Calu3 (cell line): Measurements from ENCODE around the gene SERPINC1. TPM values are rescaled to one million over a fixed set of nuclear protein-coding genes. Genes with fewer than 3 reads are reported as not detected.
"Not testable (repeated sequence)": the region's sequence is repeated elsewhere in the genome, so short reads cannot be mapped to it uniquely, and the experiment has no call there.

Experiments used
- BruUV-seq: library from RNA; stranded (reverse); fragments of 400-500 nt; replicated peaks from 2 replicates; lab custom pipeline; 2021; lab: Mats Ljungman, UMichigan
- CTCF ChIA-PET: fragments of 300-600 bp; sonication (Branson Sonifier 250); formaldehyde crosslinking; loops from one replicate; lab custom pipeline; 2022; ENCODE audit warnings: antibody characterized with exemption; lab: Charles Lee
- DNase-seq: peaks from one replicate; pipeline ENCODE4 v3.0.0; 2022
- H3K27ac Mint-ChIP-seq: one replicate; pipeline ENCODE4 v1.8.0; 2022; ENCODE audit warnings: mixed read lengths; ENCODE audit not compliant: unreplicated experiment
- H3K27me3 Mint-ChIP-seq: one replicate; pipeline ENCODE4 v1.8.0; 2022; ENCODE audit warnings: mixed read lengths; ENCODE audit not compliant: unreplicated experiment
- H3K36me3 Mint-ChIP-seq: one replicate; pipeline ENCODE4 v1.8.0; 2022; ENCODE audit warnings: mild to moderate bottlenecking, moderate library complexity, mixed read lengths; ENCODE audit not compliant: insufficient read depth, unreplicated experiment
- H3K4me1 Mint-ChIP-seq: one replicate; pipeline ENCODE4 v1.8.0; 2022; ENCODE audit warnings: mild to moderate bottlenecking, low read depth, mixed read lengths; ENCODE audit not compliant: unreplicated experiment
- H3K4me3 Mint-ChIP-seq: one replicate; pipeline ENCODE4 v1.8.0; 2022; ENCODE audit warnings: mild to moderate bottlenecking, low read depth, moderate library complexity, mixed read lengths; ENCODE audit not compliant: unreplicated experiment
- H3K9me3 Mint-ChIP-seq: one replicate; pipeline ENCODE4 v1.8.0; 2022; ENCODE audit warnings: low read depth, mixed read lengths; ENCODE audit not compliant: unreplicated experiment
- CTCF ChIP-seq: fragments of 200-600 bp; IDR thresholded peaks from one replicate; pipeline ENCODE4 v1.8.0; 2022; ENCODE audit warnings: antibody characterized with exemption; ENCODE audit not compliant: unreplicated experiment
- intact Hi-C: fragments of 100-400 bp; cut with micrococcal nuclease; formaldehyde crosslinking; loops from one replicate; pipeline ENCODE4 v1.10.0; 2022; ENCODE audit not compliant: unreplicated experiment
- total RNA-seq: library from RNA; stranded (reverse); gene quantifications from 2 replicates; pipeline ENCODE4 v1.2.3, GENCODE V29; 2022

The SERPINC1 gene
- total RNA-seq, 1 experiment from 2014 or later = 0.59 TPM

- no peaks in the 10 kb centered on the region for H3K27me3 Mint-ChIP-seq
- CTCF ChIA-PET = no interaction called here
- BruUV-seq = no TSS peak
- no peak for TF ChIP-seq CTCF
- intact Hi-C loops = no loop called here
- peaks cover 40% of the 10 kb centered on the region for H3K36me3 Mint-ChIP-seq
- no peaks in the 10 kb centered on the region for H3K9me3 Mint-ChIP-seq
- no peaks in the 10 kb centered on the region for H3K4me1 Mint-ChIP-seq
- no peak overlapping the region for H3K4me3 Mint-ChIP-seq
- no peak overlapping the region for H3K27ac Mint-ChIP-seq
- DNase-seq = no peak
Measured at GRCh38 chr1:173948594-173948993, 31.5 kb upstream of the SERPINC1 start.

DNA sequence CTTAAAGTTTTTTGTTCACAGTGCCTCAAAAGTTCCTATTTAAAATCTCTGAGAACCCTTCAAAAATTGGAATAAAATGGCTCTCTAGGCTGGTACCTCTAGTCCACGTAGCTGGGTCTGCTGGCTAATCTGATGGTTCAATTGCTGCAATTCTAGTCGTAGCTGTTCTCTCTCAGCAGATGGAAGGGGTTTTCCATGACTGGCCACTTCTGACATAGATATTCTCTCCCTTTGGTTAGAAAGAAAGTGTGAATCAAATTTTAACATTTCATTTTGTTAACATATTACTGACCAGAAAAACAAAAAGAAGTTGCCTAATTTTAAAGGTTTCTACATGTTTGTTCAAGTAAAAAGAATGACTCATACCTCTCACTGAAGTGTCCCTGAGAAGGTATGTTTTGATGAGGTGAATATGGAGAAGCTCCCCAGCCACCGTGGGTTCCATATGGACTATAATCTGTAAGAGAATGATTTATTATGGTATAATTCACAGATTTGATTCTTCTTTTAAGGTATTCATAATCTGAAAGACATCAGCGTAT lies 29.3 kb upstream of the SERPINC1 start:
- CTCF ChIA-PET = no interaction called here
- no peaks in the 10 kb centered on the region for H3K4me1 Mint-ChIP-seq

DNA sequence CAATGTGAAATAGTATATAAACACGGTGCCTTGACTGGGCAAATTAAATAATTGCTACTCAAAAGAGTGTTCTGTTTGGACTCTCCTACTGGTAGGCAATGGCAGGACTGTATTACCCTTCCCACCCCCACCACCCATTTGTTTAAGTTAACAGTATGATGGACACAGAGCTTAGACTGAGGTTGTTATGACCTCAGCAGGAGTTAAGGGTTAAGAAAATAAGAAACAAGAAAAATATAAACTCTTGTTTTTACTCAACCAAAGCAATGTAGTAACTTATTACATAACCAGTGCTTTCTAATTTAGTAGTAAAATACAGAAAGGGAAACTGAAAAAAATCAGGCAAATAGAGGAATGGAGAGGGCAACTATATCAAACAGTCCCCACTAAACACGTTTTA lies 19.9 kb upstream of the SERPINC1 start:
- no peak for TF ChIP-seq CTCF
- H3K4me3 Mint-ChIP-seq = no peak overlapping the region
- H3K27ac Mint-ChIP-seq = no peak overlapping the region
- CTCF ChIA-PET = interaction anchor here (0.6 kb wide), 2 partner anchors 85 to 409 kb away, joined by 3 to 4 read pairs; partner anchors contain the start of gene RC3H1
- peaks cover 47% of the 10 kb centered on the region for H3K36me3 Mint-ChIP-seq
- H3K9me3 Mint-ChIP-seq = no peaks in the 10 kb centered on the region
- H3K27me3 Mint-ChIP-seq = no peaks in the 10 kb centered on the region
- no peaks in the 10 kb centered on the region for H3K4me1 Mint-ChIP-seq
- no TSS peak for BruUV-seq
- DNase-seq = no peak
- intact Hi-C loops = no loop called here

More for the DNA sequence above, 29.3 kb upstream of the SERPINC1 start:
- no TSS peak for BruUV-seq
- H3K4me3 Mint-ChIP-seq = no peak overlapping the region
- no peaks in the 10 kb centered on the region for H3K27me3 Mint-ChIP-seq
- H3K27ac Mint-ChIP-seq = no peak overlapping the region
- H3K36me3 Mint-ChIP-seq = peaks cover 55% of the 10 kb centered on the region
- intact Hi-C loops = no loop called here
- no peak for TF ChIP-seq CTCF
- H3K9me3 Mint-ChIP-seq = no peaks in the 10 kb centered on the region
- no peak for DNase-seq

DNA sequence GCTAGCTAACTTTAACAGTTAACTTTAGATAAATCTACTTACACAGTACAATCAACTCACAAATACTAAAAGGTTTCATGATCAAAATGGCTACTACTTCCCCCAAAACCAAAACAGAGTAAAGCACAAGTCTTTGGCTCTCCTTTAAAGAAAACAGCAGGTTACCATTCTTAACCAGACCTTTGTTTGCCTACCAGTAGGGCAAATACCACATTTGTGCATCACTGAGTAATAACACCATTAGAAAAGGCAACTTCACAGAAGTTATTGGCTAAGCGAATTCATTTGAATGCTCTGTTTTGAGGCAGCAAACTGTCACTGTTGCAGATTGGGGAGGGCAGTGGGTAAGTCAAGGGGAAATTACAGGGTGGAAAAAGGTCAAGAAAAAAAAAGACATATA lies 17.3 kb upstream of the SERPINC1 start:
- BruUV-seq = no TSS peak
- Mint-ChIP-seq H3K9me3 (no peaks in the 10 kb centered on the region), H3K27ac (no peak overlapping the region), H3K4me3 (no peak overlapping the region), H3K4me1 (no peaks in the 10 kb centered on the region), H3K27me3 (no peaks in the 10 kb centered on the region), H3K36me3 (peaks cover 31% of the 10 kb centered on the region)
- CTCF ChIA-PET = no interaction called here
- TF ChIP-seq CTCF = no peak
- DNase-seq = no peak
- intact Hi-C loops = loop anchor here (5.0 kb wide), 1 partner anchor 33 kb away; no protein-coding TSS in a partner anchor

DNA sequence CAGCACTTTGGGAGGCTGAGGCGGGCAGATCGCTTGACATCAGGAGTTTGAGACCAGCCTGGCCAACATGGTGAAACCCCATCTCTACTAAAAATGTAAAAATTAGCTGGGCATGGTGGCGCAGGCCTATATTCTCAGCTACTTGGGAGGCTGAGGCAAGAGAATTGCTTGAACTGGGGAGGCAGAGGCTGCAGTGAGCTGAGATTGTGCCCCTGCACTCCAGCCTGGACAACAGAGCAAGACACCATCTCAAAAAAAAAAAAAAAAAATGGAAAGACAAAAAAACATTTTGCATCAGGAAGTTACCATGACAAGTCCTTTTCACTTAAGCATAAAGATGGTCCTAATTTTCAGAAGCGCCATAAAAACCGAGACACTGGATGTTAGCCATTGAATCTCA lies 13.4 kb upstream of the SERPINC1 start:
- not testable (repeated sequence) for H3K27ac Mint-ChIP-seq, H3K4me1 Mint-ChIP-seq
- CTCF ChIA-PET = interaction anchor here (0.7 kb wide), 1 partner anchor 946 kb away, joined by 4 read pairs; no protein-coding TSS in a partner anchor

More for the DNA sequence above, 13.4 kb upstream of the SERPINC1 start:
- H3K9me3 Mint-ChIP-seq, H3K27me3 Mint-ChIP-seq, DNase-seq, H3K4me3 Mint-ChIP-seq, BruUV-seq: not testable (repeated sequence)
- peaks cover 14% of the 10 kb centered on the region for H3K36me3 Mint-ChIP-seq
- intact Hi-C loops = loop anchor here (5.0 kb wide), 1 partner anchor 37 kb away; no protein-coding TSS in a partner anchor
